UCSD-AML1 (cell line): ENCODE measurements around the gene BCOR.

ENCODE experiments used
- DNase-seq: peaks from one replicate; lab custom pipeline; 2025; ENCODE audit not compliant: unreplicated experiment; lab: John Stamatoyannopoulos, UW

Gene BCOR

DNA sequence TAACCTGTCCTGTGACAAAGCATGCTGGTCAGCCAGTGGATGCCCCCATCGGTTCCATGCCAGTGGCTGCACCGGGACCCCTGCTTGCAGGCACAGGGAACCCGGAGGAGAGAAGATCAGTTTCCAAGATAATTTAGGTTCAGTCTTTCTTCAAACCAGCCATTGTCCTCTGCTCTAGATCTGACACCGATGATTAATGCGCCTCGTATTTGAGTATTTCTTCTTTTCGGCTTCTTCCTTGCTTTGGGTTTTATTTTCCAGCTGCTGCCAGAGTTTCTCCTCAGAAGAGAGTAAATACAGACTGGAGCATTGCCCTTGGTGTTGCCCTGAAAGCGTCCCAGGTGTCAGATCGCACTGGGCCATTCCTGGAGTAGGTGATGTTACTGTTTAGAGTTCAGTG lies 19.2 kb upstream of the BCOR start:
- no peak for DNase-seq

GRCh38 chrX:40112996-40113395 lies 15.2 kb upstream of the BCOR start:
- no peak for DNase-seq

GRCh38 chrX:40111868-40112267 lies 14.1 kb upstream of the BCOR start:
- no peak for DNase-seq

DNA sequence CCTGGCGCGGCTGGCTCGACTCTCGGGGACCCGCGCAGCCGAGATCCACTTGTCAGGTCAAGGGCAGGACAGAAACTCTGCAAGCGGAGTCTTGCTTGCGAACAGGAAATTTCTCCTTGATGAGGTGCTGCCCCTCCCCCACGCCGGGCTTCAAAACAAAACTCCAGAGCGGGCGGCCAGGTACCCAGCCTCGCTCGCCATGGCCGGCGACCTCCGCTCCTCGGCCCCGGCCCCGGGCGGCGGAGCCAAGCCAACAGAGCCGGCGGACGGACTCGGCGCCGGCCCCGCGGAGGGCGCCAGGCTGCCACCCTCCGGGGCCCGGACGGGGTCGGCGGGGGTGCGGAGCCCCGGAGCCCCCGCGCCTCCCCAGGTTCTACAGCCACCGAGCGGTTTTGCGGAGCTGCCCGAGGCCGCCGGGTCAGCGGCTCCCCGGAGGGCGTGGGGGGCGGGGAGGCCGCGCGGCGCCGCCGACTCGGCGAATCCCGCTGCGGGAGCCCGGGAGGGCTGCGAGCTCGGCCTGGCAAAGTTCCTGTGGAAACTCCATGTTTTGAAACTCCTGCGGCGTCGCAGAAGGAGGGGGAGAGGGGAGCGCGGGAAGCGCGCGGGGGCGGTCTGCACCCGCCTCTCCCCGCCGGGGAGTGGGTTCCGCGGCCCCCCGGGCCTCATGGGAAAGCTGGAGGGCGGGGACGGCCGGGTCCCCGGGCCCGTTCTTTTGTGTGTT lies 11.7 kb upstream of the BCOR start:
- DNase-seq: peak; percentile 64

- DNase-seq: peak; percentile 64
Measured at GRCh38 chrX:40108959-40109287, 11.2 kb upstream of the BCOR start.

- no peak for DNase-seq
Measured at GRCh38 chrX:40108162-40108958, 10.6 kb upstream of the BCOR start.

GRCh38 chrX:40107291-40108161 lies 9.8 kb upstream of the BCOR start:
- DNase-seq: no peak

DNA sequence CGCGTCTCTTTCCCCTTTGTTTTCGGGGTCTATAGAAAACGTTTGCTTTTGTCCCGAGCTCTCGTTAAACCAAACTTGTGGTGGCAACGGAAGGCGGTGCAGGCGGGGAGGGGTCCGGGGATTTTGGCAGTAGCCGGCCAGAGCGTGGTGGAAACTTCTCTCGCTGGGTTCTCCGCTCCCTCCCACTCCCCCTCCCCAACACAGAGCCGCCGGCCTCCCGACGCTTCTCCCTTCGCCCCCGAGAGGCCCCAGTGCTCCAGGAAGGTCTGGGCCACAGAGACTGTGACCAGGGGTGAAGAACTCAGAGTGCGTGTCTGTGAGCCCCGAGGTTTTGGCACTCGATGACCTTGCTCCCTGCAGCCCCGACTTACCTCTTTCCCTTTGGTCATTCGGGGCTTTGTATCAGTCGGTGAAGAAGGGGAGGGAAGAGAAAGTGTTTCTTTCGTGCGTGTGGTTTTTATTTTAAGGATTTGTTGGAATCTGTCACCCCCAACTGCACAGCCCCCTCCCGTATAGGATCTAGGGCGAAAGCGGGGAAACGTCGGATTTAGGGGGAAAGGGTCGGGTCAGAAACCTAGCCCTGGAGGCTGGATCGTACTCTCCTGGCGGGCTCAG lies 9.0 kb upstream of the BCOR start:
- no peak for DNase-seq

GRCh38 chrX:40105835-40106675 lies 8.3 kb upstream of the BCOR start:
- peak; percentile 67 for DNase-seq

GRCh38 chrX:40104985-40105834 lies 7.5 kb upstream of the BCOR start:
- peak; percentile 43 for DNase-seq

DNA sequence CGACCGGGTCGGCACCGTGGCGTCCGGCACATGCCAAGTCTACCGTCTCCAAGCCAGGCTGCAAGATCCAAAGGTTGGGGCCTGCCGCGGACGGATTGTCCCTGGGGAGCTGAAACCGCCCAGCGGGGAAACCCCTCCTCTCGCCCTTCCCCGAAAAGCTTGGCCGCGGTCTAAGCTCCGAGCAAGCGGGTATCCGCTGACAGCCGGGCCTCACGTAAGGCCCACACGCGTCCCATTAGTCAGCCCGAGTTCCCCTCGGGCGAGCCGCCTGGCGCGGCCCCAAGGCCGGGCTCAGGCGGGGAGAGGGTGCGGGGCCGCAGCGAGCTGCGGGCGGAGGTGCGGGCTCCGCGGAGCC lies 6.8 kb upstream of the BCOR start:
- DNase-seq: no peak

- DNase-seq: no peak
Measured at GRCh38 chrX:40103565-40104323, 6.0 kb upstream of the BCOR start.

DNA sequence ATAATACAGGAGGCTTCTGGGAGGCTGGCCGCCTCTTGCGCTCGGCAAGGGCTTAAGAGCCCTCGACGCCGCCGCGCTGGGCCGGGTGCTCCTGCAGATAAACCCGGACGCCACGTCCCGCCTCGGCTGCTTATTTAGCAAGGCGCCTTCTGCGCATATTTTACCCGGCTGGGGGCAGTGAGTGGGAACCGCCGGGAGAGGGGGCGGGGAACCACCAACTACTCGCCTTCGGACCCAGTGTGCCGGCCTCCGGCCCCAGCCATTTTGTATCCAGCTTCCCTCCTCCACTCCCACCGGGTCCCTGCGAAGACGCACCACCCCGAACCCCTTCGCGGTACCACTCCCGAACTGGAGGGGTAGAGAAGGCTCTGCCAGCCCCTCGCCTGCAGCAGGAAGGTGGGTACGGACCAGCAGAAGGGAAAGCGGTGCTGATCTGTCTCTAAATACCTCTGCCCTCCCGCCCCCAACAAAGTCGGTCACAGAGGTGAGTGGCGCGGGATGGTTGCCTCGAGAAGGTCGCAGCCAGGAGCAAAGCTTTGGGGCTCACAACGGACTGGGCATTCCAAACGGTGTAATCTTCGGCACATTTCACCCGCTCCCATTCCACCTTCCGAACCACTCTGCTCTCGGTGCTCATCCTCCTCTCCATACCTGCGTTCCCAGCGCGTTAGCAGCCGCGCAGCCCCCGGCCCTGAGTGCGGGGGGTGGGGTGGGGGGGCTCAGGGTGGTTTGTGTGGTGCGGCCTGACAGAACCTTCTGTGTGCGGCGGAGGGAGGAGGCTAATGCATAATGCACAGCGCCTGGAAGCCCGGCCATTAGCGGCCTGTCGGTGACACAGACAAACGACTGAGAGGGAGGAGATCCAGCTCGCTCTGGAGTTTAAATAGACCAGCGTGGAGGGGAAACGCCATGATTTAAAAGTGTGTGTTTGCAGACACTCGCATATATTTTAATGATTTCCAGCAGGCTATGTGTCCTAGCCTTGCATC lies 4.9 kb upstream of the BCOR start:
- no peak for DNase-seq

GRCh38 chrX:40101430-40101802 lies 3.7 kb upstream of the BCOR start:
- DNase-seq: no peak

- DNase-seq: no peak
Measured at GRCh38 chrX:40100537-40101429, 3.0 kb upstream of the BCOR start.

DNA sequence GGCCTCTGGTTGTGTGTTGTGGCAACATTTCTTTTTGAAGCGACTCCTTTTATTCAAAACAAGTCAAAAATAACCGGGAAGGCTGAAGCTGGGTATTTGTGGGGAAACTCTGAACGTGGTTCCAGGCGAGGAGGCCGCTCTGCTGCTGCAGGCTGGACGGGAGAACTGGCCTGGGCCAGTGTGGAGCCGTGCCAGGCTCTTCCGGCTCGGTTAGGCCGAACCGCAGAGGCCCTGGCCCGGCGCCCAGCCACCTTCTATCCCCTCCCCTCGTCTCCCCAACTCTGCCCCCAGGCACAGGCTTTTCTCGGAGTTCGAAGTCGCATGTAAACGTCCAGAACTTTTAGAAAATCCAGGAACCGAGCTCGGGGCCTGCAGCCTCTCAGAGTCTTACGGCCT lies 2.4 kb upstream of the BCOR start:
- peak; percentile 56 for DNase-seq
